Esophagus squamous epithelium (tissue), 4 donors: ENCODE results near the gene RGS6.

Experiments used
- POLR2A ChIP-seq, 4 donors: fragments of 450-650 bp; IDR thresholded peaks; one replicate each; pipeline ENCODE4 v1.6.1; 2017; ENCODE audit warnings: antibody characterized with exemption in 4 of 4, mild to moderate bottlenecking in 4 of 4, moderate library complexity in 3 of 4
- TF ChIP-seq, protein P1 (sequence below), 6 experiments: fragments of 450-650 bp in 4 of 6; fragments of 200-600 bp in 2 of 6; sonication (generic) in 2 of 6; IDR thresholded peaks; one replicate each; pipeline ENCODE4 v1.5.1; 2016 to 2019; ENCODE audit warnings: antibody characterized with exemption in 6 of 6, mild to moderate bottlenecking in 4 of 6, moderate library complexity in 4 of 6

- TF ChIP-seq, protein P1, sequence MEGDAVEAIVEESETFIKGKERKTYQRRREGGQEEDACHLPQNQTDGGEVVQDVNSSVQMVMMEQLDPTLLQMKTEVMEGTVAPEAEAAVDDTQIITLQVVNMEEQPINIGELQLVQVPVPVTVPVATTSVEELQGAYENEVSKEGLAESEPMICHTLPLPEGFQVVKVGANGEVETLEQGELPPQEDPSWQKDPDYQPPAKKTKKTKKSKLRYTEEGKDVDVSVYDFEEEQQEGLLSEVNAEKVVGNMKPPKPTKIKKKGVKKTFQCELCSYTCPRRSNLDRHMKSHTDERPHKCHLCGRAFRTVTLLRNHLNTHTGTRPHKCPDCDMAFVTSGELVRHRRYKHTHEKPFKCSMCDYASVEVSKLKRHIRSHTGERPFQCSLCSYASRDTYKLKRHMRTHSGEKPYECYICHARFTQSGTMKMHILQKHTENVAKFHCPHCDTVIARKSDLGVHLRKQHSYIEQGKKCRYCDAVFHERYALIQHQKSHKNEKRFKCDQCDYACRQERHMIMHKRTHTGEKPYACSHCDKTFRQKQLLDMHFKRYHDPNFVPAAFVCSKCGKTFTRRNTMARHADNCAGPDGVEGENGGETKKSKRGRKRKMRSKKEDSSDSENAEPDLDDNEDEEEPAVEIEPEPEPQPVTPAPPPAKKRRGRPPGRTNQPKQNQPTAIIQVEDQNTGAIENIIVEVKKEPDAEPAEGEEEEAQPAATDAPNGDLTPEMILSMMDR (IDR thresholded peaks at IDR 0.05) = no peak
- TF ChIP-seq POLR2A (IDR thresholded peaks at IDR 0.05) = no peak
Observed at GRCh38 chr14:72518809-72519377, 586.7 kb downstream of the RGS6 start.
